Inferior parietal cortex (tissue), 1 donor: Measurements from ENCODE around the gene GAB2.
A peak's percentile ranks its signal among the peaks of the same experiment; 100 is the strongest.
"Not testable (repeated sequence)": the region's sequence is repeated elsewhere in the genome, so short reads cannot be mapped to it uniquely, and the experiment has no call there.

Source experiments
- DNase-seq: peaks from one replicate; pipeline ENCODE4 v3.0.0-alpha.2; 2016; ENCODE audit errors: extremely low spot score

GAB2 gene

DNA sequence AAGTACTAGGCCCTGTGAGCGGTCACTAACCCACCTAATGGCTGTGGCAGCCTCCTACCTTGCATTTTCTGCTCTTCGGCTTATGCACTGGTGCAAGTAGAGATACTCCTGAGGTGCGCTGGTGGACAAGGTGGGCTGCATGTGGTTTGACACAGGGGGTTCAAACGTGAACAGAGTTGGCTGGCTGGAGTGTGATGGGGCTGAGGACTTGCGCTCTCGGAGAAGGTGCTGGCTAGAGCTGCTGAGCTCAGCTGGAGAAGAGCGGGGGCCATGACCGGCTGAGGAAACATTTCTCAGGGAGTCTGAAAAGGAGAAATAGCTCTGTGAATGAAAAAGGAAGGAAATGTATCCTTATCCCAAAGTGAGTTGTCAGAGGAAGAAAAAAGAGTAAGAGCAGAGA lies 167.5 kb downstream of the GAB2 start:
- no peak for DNase-seq

DNA sequence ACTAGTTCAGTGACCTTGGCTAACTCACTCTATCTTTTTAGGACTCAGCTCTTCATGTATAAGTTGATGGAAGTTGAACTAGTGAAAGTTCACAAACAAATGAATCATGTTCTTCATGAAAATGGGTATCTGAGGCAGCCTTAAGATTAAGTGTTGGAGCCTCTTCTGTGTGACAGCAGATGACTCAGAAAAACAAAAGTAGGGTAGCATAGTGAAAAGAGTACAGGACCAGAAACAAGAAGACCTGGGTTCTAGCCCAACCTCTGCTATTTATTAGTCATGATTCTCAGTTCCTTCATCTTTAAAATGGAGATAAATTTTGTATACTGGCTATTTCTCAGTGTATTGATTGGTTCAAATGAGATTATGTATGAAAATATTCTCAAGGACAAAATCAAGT lies 168.7 kb downstream of the GAB2 start:
- DNase-seq, result no peak

DNA sequence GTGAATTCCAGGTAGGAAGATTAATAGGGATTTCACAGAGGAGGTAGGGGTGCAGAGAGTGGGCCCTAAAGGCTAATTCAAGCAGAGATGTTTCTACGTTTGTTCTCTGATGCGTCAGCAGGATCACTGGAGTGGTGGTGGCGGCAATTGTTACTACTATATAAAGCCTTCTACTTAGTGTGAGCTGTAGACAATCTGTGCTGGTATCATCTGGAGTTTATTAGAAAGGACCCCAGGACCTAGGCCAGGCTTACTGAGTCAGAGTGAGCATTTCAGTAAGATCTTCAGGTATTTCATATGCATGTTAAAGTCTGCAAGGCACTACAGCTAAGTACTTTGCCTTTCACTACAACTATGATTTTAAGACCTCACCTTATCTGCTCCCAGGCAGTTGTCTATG lies 169.4 kb downstream of the GAB2 start:
- no peak for DNase-seq

DNA sequence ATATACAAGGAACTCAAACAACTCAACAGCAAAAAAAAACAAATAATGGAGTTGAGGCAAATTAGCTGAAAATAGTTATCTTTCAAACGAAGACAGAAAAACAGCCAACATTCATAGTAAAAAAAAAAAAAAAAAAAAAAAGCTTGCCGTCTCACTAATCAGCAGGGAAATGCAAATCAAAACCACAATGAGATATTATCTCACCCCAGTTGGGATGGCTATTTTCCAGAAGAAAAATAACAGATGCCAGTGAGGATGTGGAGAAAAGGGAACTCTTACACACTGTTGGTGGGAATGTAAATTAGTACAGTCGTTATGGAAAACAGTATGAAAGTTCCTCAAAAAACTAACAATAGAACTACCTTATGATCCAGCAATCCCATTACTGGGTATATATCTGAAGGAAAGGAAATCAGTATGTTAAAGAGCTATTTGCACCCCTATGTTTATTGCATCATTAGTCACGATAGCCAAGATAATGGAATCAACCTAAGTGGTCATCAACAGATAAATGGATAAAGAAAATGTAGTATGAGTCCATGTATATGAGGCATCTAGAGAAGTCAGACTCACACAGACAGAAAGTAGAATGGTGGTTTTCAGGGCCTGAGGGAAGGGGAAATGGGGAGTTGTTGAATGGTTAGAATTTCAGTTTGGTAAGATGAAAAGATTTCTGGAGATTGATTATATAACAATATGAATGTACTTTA lies 172.9 kb downstream of the GAB2 start:
- no peak for DNase-seq

DNA sequence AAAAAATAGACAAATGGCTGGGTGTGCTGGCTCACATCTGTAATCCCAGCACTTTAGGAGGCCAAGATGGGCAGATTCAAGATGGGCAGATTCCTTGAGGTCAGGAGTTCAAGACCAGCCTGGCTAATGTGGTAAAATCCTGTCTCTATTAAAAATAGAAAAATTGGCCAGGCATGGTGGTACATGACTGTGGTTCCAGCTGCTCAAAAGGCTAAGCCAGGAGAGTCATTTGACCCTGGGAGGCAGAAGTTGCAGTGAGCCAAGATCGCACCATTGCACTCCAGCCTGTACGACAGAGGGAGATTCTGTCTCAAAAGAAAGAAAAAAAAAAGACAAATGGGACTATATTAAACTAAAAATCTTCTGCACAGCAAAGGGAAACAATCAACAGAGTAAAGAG lies 173.5 kb downstream of the GAB2 start:
- DNase-seq, result no peak

DNA sequence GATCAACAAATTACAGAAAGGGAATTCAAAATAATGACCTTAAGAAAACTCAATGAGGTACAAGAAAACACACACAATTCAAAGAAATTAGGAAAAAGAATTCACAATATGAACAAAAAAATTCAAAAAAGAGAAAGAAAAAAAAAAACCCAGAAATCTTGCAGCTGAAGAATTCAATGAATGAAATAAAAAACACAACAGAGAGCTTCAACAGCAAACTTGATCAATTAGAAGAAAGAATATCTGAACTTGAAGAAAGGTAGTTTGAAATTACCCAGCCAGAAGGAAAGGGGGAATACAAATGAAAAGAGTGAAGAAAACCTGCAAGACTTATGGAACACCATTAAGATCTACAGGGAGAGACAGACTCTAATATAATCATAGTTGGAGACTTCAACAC lies 176.1 kb downstream of the GAB2 start:
- DNase-seq, result no peak

DNA sequence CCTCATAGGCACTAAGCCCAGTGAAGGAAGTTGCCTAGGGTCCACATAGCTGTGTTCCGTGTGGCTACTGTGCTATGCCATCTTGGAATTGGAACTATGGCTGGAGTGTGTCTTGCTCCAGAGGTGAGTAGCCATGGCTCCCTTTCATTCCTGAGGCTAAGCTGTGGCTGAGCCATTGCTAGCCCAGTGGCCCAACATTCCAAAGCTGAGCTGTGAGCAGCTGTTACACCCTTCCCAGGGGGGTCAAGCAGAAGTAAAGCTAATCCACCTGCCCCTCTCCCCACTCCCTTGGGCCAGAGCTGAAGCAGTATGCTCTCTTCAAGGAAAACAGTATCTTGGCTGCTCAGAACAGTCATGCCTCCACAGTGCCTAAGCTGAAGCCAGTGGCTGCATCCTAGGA lies 177.8 kb downstream of the GAB2 start:
- no peak for DNase-seq

DNA sequence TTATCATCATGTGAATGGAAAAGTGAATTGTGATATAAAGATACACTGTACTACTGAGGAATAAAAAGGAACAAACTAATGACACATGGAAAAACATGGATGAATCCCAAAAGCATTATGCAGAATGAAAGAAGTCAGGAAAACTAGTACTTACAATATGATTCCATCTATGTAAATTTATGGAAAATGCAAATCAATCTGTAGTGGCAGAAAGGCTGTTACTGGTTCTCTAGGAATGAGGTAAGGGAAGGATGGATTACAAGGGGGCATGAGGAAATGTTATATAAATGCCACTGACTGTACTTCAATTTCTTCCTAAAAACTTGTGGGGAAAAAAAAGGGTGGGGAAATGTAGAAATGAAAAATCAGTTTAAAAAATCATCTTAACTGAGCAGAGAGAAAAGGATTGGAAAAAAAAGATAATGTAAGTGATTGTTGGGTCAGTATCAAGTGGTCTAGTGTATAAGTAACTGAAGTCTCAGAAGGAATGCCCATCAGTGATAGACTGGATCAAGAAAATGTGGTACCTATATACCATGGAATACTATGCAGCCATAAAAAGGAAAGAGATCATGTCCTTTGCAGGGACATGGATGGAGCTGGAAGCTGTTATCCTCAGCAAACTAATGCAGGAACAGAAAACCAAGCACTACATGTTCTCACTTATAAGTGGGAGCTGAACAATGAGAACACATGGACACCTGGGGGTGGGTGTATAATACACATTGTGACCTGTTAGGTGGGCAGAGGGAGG lies 180.2 kb downstream of the GAB2 start:
- DNase-seq, result no peak

DNA sequence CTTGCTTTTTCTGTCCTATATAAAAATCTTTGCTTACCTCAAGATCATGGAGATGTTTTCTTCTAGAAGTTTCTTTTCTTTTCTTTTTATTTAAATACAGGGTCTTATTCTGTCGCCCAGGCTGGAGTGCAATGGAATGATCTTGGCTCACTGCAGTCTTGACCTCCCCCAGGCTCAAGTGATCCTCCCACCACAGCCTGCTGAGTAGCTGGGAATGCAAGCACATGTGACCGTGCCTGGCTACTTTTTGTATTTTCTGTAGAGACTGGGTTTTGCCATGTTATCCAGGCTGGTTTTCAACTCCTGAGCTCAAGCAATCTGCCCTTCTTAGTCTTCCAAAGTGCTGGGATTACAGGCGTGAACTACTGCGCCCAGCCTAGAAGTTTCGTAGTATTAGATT lies 183.6 kb downstream of the GAB2 start:
- DNase-seq, result no peak

DNA sequence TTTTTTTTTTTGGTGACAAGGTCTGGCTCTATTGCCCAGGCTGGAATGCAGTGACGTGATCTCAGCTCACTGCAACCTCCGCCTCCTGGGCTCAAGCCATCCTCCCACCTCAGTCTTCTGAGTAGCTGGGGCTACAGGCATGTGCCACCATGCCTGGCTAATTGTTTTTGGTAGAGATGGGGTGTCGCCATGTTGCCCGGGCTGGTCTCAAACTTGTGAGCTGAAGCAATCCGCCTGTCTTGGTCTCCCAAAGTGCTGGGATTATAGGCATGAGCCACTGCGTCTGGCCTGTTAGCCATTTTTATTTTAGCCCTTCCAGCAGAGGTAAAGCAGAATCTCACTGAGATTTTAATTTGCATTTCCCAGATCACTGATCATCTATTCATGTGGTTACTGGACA lies 184.6 kb downstream of the GAB2 start:
- not testable (repeated sequence) for DNase-seq

DNA sequence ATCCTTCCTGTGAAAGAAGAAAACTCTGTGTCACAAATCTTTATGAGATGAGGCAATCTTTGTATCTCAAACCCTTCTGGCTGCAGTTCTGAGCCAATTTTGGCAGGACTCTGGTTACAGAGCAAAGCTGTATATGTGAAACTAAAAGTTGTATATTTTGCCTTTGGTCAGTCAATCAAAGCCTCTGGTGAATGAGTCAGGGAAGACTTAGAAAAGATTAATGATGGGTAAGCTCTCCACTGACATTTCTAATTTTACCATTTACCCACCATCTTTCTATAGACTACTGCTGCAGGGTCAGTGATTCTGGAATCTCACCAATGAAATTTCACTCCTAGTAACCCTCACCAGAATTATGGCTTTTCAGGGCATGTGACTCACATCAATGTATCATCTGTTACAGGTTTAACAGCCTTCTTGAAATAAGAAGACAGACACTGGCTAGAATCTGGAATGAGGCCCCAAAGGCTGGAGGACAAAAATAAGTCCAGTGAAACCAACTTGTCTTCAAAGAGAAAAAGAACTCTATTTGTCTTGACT lies 185.6 kb downstream of the GAB2 start:
- no peak for DNase-seq

DNA sequence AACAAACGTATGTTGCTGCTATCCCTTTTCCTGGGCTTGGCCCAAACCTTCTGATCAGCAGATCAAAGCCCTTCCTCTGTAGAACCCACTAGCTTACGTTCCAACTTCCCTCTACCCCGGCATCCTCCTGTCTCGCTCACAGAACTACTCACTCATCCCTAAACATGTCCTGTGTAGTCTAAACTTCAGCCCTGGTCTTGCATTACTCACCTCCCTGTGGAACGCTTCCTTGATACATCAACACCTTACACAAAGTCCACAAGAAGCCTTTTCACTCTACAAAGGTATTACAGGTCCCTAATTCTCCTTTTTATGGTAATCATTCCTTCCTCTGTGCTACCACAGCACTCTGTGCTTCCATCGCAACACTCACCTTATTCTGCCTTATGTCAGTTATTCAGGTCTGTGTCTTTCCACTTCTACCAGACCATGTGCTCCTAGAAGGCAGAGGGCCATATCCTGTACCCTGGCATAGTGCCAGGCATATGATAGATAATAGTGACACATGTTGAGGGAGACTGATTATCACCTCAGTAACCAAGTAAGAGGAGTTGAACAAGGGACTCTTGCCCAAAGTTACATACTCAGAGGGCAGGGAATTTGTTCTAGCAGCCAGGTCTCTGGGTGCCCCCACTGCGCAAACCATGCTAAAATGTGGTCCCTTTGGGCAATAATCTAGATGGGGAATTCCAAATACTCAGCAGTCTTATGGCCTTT lies 187.3 kb downstream of the GAB2 start:
- no peak for DNase-seq

DNA sequence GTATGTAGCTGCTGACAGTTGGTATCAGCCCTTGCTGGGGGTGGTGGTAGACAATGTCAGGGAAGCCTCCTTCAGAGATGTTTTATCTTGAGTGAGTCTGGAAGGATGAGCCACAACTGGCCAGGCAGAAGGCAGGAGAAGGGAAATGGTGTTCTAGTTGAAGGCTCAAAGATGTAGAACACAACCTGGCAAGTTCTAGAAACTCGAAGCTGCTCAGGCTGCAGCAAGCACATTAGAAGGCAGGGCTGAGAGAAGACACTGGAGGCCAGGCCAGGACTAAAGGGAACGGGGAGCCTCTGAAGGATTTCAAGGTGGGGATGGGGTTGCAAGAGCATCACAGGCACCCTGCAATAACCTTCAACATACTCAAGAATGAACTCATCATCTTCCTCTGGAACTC lies 188.5 kb downstream of the GAB2 start:
- DNase-seq, result no peak

DNA sequence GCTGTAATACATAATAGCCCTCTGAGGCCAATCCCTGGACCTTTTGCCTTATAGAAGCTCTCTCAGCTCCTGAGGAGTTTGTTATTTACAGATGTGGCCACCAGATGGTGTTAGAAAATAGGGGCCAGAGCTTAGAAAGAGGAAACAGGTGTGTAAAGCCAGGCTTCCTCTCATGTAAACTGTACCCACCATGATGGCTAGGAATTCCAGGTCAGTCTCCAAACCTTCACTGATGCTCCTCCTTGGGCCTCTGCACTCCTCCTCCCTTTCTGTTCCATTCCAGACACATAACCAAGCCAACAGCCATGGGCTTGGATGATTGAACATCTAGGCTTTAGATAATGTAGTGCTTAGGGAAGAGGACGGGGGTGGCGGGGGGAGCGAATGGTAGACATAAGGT lies 189.2 kb downstream of the GAB2 start:
- peak; percentile 82 for DNase-seq

DNA sequence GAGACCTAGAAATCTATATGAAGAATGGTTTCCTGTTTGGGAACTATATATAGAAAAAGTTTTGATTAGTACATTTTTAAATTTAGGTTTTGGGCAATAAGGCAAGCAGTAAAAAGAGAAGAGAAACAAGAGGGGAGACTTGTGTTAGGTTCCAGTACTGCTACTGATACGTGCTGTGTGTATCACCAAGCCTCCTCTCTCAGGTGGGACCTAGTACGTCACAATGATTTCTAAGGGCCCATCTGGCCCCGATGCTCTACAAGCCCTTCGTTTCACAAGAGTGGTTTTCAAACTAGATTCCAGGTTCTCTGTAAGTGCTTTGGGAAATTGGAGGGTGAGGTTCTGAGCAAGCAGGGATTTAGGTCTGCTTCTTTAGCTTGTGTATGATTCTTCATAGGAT lies 189.7 kb downstream of the GAB2 start:
- no peak for DNase-seq

DNA sequence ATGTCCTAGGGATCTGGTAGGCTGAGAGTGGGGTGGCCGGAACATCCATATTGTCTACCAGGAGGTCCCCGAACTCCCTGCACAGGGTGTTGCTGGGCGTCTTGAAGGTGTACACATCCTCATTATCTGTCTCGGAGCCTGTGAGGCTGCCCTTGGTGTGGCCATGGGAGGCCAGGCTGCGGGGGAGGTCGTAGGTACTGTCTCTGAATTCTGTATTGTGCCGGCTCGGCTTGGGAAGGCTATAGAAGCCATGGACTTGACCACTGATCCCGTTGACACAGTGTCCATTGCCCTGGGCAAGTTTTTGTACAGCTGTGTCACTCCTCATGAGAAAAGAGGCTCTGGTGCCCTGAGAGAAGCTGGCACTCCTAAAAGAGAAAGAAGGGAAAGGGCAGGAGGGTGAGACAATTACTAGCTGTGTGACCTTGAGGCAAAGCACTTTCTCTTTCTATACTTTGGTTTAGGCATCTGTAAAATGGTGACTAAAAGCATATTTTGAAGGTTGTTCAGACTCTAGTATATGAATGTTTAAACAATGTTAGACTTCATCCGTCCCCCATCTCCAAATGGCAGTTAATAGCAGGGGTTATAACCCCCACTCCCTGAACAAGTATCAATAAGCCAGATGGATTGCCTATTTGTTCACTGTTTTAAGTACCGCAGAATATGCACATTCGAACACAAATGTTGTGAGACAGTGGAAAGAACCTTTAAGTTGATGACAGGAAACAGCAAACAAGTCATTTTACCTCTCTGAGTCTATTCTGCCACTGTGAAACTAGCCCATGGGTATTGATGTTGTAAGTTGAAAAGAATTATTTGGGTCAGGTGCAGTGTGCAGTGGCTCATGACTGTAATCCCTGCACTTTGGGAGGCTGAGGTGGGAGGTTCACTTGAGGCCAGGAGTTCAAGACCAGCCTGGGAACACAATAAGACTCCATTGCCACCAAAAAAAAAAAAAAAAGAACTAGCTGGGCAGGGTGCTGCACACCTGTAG lies 190.6 kb downstream of the GAB2 start:
- DNase-seq, result no peak

DNA sequence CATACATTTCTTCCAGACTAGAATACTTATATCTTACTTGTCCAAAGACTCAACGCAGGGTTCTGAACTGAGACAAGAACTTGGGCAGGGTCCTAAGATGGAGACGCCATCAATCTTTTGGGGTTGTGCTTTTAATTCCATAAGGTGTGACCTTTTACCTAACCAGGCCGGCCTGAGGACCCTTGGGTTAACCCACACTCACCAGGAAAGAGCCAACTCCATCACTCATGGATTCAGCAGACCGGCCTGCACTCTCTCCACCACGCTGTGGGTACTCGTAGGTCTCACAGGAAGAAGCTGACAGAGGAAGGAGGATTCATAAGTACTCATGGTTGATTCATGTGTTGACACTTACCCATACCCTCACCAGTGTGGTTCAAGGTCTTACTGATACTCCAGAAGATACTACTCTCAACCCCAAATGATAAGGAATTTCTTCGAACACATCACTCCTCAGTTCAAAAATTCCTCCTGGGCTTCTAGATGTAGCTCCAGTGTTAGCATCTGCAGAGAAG lies 192.7 kb downstream of the GAB2 start:
- DNase-seq, result no peak

DNA sequence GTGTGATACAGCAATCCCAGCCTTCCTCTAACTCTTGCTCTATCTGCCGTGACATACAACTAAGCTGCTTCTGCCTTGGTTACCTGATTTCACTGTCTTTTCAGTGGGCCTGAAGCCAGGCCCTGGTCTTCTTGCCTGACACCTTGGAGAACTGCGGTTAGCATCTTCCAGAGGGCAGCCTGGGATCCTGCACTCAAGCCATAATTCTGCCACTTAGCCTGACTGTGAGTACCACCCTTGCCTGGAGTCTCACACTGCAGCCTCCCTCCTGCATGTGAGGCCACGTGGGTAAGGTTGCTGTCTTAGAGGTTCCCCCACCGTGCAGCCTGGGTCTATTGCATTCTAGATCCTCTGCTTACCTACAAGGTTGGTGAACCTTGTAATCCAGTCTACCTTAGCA lies 193.1 kb downstream of the GAB2 start:
- no peak for DNase-seq

DNA sequence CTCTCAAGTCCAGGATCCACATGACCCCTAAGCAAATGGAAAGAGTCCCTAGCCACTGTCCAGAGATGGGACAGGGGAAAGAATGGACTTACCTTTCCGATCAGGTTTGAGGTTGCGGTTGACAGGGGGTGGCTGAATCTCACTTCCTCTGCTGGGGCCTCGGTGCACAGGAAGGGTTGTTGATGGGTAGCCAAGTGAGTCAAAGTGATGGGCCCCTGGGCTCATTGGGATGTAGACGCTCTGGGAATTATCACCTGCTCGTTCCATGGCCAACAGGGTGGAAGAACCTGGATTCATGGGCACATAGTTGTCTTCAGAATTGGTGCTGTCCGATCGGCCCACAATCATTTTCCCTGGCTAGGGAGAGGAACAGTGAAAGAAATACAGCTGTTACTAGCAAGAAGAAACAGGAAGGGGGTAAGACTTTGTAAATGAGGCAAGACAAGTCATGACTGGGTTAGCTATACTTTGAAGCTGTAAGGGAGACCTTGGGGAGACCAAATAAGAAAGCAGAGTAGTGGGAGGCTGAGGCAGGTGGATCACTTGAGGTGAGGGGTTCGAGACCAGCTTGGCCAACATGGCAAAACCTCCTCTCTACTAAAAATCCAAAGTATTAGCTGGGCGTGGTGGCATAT lies 194.2 kb downstream of the GAB2 start:
- no peak for DNase-seq

DNA sequence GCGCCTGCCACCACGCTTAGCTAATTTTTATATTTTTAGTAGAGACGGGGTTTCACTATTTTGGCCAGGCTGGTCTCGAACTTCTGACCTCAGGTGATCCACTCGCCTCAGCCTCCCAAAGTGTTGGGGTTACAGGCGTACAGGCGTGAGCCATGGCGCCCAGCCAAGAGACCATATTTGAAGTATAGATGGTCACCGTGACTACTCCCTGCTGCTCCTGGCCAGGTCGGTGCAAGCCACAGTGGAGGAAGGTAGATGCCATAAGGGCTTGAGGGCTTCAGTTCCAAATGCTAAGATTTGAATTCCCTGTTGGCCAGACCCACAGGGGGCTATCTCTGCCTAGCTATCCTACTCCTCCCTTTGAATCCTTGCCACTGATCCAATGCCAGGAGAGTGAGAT lies 194.9 kb downstream of the GAB2 start:
- DNase-seq, result not testable (repeated sequence)
